ENCODE measurements around the gene MED16.

Gene MED16

GRCh38 chr19:911197-912033 lies 18.4 kb upstream of the MED16 start:
- no peak for TF ChIP-seq Cebpa-rat (IDR thresholded peaks at IDR 0.05)
- Histone ChIP-seq H3K27ac (no peak overlapping the region), H3K36me3 (0 out of 22 replicates have a peak, but pooled peaks cover 0 to 3% (median 0%) of the 10 kb centered on the region in 11 experiments), H3K9ac (no peak overlapping the region), H3K4me2 (peak overlapping the region; percentile 15 to 98 (median 30); a peak in 13 of 22 replicates), H3K27me3 (peaks cover 10 to 29% (median 22%) of the 10 kb centered on the region in 11 experiments), H3K4me3 (peak overlapping the region in 3 of 10 experiments; percentile 36 to 51 (median 37); a peak in 6 of 20 replicates), H4K20me1 (peaks cover 17 to 54% (median 48%) of the 10 kb centered on the region in 11 experiments; a peak in 21 of 22 replicates), H3K4me1 (peaks cover 46 to 62% (median 56%) of the 10 kb centered on the region in 10 experiments), H3K9me3 (replicated peaks in 1 of 11) (no peaks in the 10 kb centered on the region)

GRCh38 chr19:907183-907853 lies 14.3 kb upstream of the MED16 start:
- Histone ChIP-seq H3K9ac (peak overlapping the region in 10 of 11 experiments; percentile 16 to 55 (median 38); a peak in 9 of 22 replicates), H3K4me1 (peaks cover 48 to 61% (median 56%) of the 10 kb centered on the region in 10 experiments), H3K27me3 (no peaks in the 10 kb centered on the region), H3K4me2 (peak overlapping the region; percentile 30 to 98 (median 89); a peak in 21 of 22 replicates), H3K27ac (peak overlapping the region in 9 of 11 experiments; percentile 8 to 83 (median 44); a peak in 14 of 22 replicates), H3K4me3 (no peak overlapping the region; a peak in 1 of 20 replicates), H3K9me3 (replicated peaks in 1 of 11) (no peaks in the 10 kb centered on the region), H4K20me1 (peaks cover 49 to 95% (median 87%) of the 10 kb centered on the region in 11 experiments; a peak in 21 of 22 replicates), H3K36me3 (peaks cover 0 to 27% (median 5%) of the 10 kb centered on the region in 11 experiments; a peak in 10 of 22 replicates)
- no peak for TF ChIP-seq Cebpa-rat (IDR thresholded peaks at IDR 0.05)

- H3K4me3 ChIP-seq, result no peak overlapping the region
- peaks cover 48 to 58% (median 53%) of the 10 kb centered on the region in 10 experiments for H3K4me1 ChIP-seq
- TF ChIP-seq Cebpa-rat (IDR thresholded peaks at IDR 0.05), result no peak
- H3K9me3 ChIP-seq (replicated peaks in 1 of 11), result no peaks in the 10 kb centered on the region
- H3K36me3 ChIP-seq, result peaks cover 0 to 35% (median 10%) of the 10 kb centered on the region in 11 experiments; a peak in 13 of 22 replicates
- no peak overlapping the region for H3K9ac ChIP-seq
- peak overlapping the region; percentile 16 to 98 (median 89); a peak in 21 of 22 replicates for H3K4me2 ChIP-seq
- H4K20me1 ChIP-seq, result peaks cover 55 to 99% (median 90%) of the 10 kb centered on the region in 11 experiments; a peak in 21 of 22 replicates
- no peak overlapping the region; a peak in 1 of 22 replicates for H3K27ac ChIP-seq
- no peaks in the 10 kb centered on the region for H3K27me3 ChIP-seq
Measured at GRCh38 chr19:906480-906879, 13.5 kb upstream of the MED16 start.

- Histone ChIP-seq H4K20me1 (peaks cover 60 to 97% (median 84%) of the 10 kb centered on the region in 11 experiments; a peak in 21 of 22 replicates), H3K27ac (no peak overlapping the region), H3K36me3 (peaks cover 3 to 47% (median 16%) of the 10 kb centered on the region in 11 experiments; a peak in 17 of 22 replicates), H3K27me3 (no peaks in the 10 kb centered on the region), H3K4me3 (no peak overlapping the region), H3K9ac (no peak overlapping the region), H3K4me2 (no peak overlapping the region), H3K4me1 (peaks cover 33 to 47% (median 40%) of the 10 kb centered on the region in 10 experiments), H3K9me3 (replicated peaks in 1 of 11) (no peaks in the 10 kb centered on the region)
- no peak for TF ChIP-seq Cebpa-rat (IDR thresholded peaks at IDR 0.05)
Measured at GRCh38 chr19:904545-904944, 11.6 kb upstream of the MED16 start.

GRCh38 chr19:903266-903797 lies 10.3 kb upstream of the MED16 start:
- no peak overlapping the region for H3K4me2 ChIP-seq
- H4K20me1 ChIP-seq, result peaks cover 62 to 97% (median 84%) of the 10 kb centered on the region in 11 experiments; a peak in 21 of 22 replicates
- TF ChIP-seq Cebpa-rat (IDR thresholded peaks at IDR 0.05), result no peak
- no peak overlapping the region for H3K4me3 ChIP-seq
- peaks cover 10 to 59% (median 22%) of the 10 kb centered on the region in 11 experiments; a peak in 17 of 22 replicates for H3K36me3 ChIP-seq
- no peaks in the 10 kb centered on the region for H3K9me3 ChIP-seq (replicated peaks in 1 of 11)
- H3K9ac ChIP-seq, result no peak overlapping the region
- no peaks in the 10 kb centered on the region for H3K27me3 ChIP-seq
- H3K4me1 ChIP-seq, result peaks cover 21 to 47% (median 35%) of the 10 kb centered on the region in 10 experiments
- no peak overlapping the region for H3K27ac ChIP-seq

DNA sequence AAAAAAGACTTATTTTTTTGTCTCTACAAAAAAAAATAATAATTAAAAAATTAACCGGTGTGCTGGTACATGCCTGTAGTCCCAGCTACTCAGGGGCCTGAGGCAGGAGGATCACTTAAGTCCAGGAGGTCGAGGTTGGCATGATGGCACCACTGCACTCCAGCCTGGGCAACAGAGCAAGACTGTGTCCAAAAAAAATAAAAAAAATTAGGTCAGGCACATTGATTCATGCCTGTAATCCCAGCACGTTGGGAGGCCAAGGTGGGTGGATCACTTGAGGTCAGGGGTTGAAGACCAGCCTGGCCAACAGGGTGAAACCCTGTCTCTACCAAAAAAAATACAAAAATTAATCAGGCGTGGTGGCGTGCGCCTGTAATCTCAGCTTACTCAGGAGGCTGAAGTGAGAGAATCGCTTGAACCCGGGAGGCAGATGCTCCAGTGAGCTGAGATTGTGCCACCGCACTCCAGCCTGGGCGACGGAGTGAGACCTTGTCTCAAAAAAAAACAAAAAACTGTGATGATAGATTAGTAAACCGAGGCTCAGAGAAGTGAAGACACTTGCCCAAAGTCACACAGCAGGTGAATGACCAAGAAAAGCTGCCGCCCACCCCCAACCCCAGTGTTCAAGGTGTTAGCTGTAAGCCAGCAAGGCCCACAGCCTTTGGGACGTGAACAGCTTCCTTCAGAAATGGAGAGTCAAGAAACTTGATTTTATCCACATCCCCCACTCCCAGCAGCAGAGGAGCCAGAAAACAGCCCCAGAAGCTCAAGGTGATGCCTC lies 9.6 kb upstream of the MED16 start:
- H4K20me1 ChIP-seq, result peaks cover 57 to 97% (median 78%) of the 10 kb centered on the region in 11 experiments; a peak in 21 of 22 replicates

DNA sequence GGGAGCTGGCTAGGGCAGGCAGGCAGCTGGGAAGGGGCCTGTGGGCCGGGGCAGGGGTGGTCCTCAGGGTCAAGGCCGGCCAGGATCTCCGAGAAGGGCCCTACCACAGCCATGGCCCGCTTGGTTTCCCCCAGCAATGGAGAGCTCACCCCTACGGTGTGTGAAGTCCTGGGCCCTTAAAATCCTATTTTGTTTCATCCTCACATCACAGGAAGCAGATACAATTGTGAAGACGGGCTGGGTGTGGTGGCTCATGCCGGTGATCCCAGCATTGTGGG lies 9.0 kb upstream of the MED16 start:
- no peaks in the 10 kb centered on the region for H3K27me3 ChIP-seq
- no peak for TF ChIP-seq Cebpa-rat (IDR thresholded peaks at IDR 0.05)
- H3K4me2 ChIP-seq, result no peak overlapping the region
- H3K4me1 ChIP-seq, result peaks cover 8 to 43% (median 32%) of the 10 kb centered on the region in 10 experiments
- 0 out of 22 replicates have a peak overlapping the region, but pooled peaks of 1 of the 11 experiments have one; percentile 3 for H3K27ac ChIP-seq
- H3K36me3 ChIP-seq, result peaks cover 18 to 69% (median 31%) of the 10 kb centered on the region in 11 experiments; a peak in 20 of 22 replicates
- H3K9ac ChIP-seq, result no peak overlapping the region; a peak in 1 of 22 replicates
- no peaks in the 10 kb centered on the region for H3K9me3 ChIP-seq (replicated peaks in 1 of 11)
- peaks cover 51 to 97% (median 74%) of the 10 kb centered on the region in 11 experiments; a peak in 21 of 22 replicates for H4K20me1 ChIP-seq
- no peak overlapping the region for H3K4me3 ChIP-seq

More for the DNA sequence above, 9.6 kb upstream of the MED16 start:
- no peaks in the 10 kb centered on the region for H3K27me3 ChIP-seq
- no peaks in the 10 kb centered on the region for H3K9me3 ChIP-seq (replicated peaks in 1 of 11)
- H3K4me1 ChIP-seq, result peaks cover 14 to 45% (median 35%) of the 10 kb centered on the region in 10 experiments
- peaks cover 12 to 63% (median 25%) of the 10 kb centered on the region in 11 experiments; a peak in 18 of 22 replicates for H3K36me3 ChIP-seq
- no peak for TF ChIP-seq Cebpa-rat (IDR thresholded peaks at IDR 0.05)
- H3K4me2 ChIP-seq, result no peak overlapping the region
- H3K4me3 ChIP-seq, result no peak overlapping the region
- no peak overlapping the region; a peak in 2 of 22 replicates for H3K9ac ChIP-seq
- H3K27ac ChIP-seq, result 0 out of 22 replicates have a peak overlapping the region, but pooled peaks of 1 of the 11 experiments have one; percentile 3
